SK-N-SH (cell line): ENCODE measurements around the gene COL5A1. TPM values are rescaled to one million over a fixed set of nuclear protein-coding genes. Genes with fewer than 3 reads are reported as not detected.

Source experiments
- CTCF ChIA-PET: fragments of 300-600, 350-600 bp; formaldehyde crosslinking; extraction: SDS; loops from one replicate; lab custom pipeline; 2021; lab: Yijun Ruan, JAX
- POLR2A ChIA-PET: fragments of 350-600 bp; sonication (Branson Sonifier 250); formaldehyde crosslinking; extraction: SDS; loops from one replicate; lab custom pipeline; 2020; ENCODE audit warnings: antibody characterized with exemption, inconsistent platforms; lab: Yijun Ruan, JAX
- DNase-seq: peaks from one replicate; pipeline ENCODE4 v3.0.0; 2012
- H2AFZ ChIP-seq: fragments of 200-600 bp; sonication (generic); 2 replicates; pipeline ENCODE4 v1.8.1; 2016; ENCODE audit warnings: antibody characterized with exemption, mild to moderate bottlenecking, low read depth
- H3F3A ChIP-seq: fragments of 200-600 bp; sonication (generic); replicated peaks from 2 replicates; pipeline ENCODE3; 2016; ENCODE audit warnings: antibody characterized with exemption, mild to moderate bottlenecking; ENCODE audit not compliant: insufficient read depth
- H3K27ac ChIP-seq, 2 experiments: fragments of 200-500 bp in 1 of 2; fragments of 200-600 bp in 1 of 2; sonication (Bioruptor generic) in 1 of 2; sonication (generic), shearing (Covaris generic) in 1 of 2; 2 replicates each; pipeline versions ENCODE4 v1.5.1 to v1.6.1; 2014 to 2016; ENCODE audit warnings: low read depth in 2 of 2, inconsistent platforms in 1 of 2, low read length in 1 of 2, mild to moderate bottlenecking in 1 of 2, mixed read lengths in 1 of 2
- H3K27me3 ChIP-seq: fragments of 200-600 bp; sonication (generic), shearing (Covaris generic); 2 replicates; pipeline ENCODE4 v1.6.1; 2016; ENCODE audit warnings: mixed run types; ENCODE audit not compliant: insufficient read depth
- H3K36me3 ChIP-seq, 2 experiments: fragments of 200-500 bp in 1 of 2; fragments of 200-600 bp in 1 of 2; sonication (Bioruptor generic) in 1 of 2; sonication (generic) in 1 of 2; replicated peaks in 1 of 2; 2 replicates each; pipeline versions ENCODE3 to v1.5.1; 2014 to 2016; ENCODE audit warnings: low read length in 1 of 2, mild to moderate bottlenecking in 1 of 2; ENCODE audit not compliant: insufficient read depth in 2 of 2, control insufficient read depth in 1 of 2
- H3K4me1 ChIP-seq, 2 experiments: fragments of 200-500 bp in 1 of 2; fragments of 200-600 bp in 1 of 2; sonication (Bioruptor generic) in 1 of 2; sonication (generic), shearing (Covaris generic) in 1 of 2; 2 replicates each; pipeline versions ENCODE4 v1.5.1 to v1.6.1; 2014 to 2016; ENCODE audit warnings: low read depth in 1 of 2, low read length in 1 of 2, mixed run types in 1 of 2; ENCODE audit not compliant: insufficient read depth in 2 of 2, control insufficient read depth in 1 of 2
- H3K4me2 ChIP-seq: fragments of 200-600 bp; sonication (generic), shearing (Covaris generic); 2 replicates; pipeline ENCODE4 v1.6.1; 2017; ENCODE audit warnings: mixed run types
- H3K4me3 ChIP-seq, 2 experiments: fragments of 200-500 bp in 1 of 2; fragments of 200-600 bp in 1 of 2; sonication (Bioruptor generic) in 1 of 2; sonication (generic), shearing (Covaris generic) in 1 of 2; 2 replicates each; pipeline versions ENCODE4 v1.5.1 to v1.8.1; 2014 to 2016; ENCODE audit warnings: low read depth in 2 of 2, inconsistent platforms in 1 of 2, low read length in 1 of 2, mild to moderate bottlenecking in 1 of 2, mixed read lengths in 1 of 2, moderate library complexity in 1 of 2
- H3K79me2 ChIP-seq: fragments of 200-600 bp; sonication (generic); 2 replicates; pipeline ENCODE4 v1.8.1; 2017; ENCODE audit warnings: mild to moderate bottlenecking; ENCODE audit not compliant: insufficient read depth
- H3K9ac ChIP-seq: fragments of 200-600 bp; sonication (generic); 2 replicates; pipeline ENCODE4 v1.6.1; 2017; ENCODE audit warnings: mixed run types
- H3K9me2 ChIP-seq: fragments of 200-600 bp; sonication (generic); 2 replicates; pipeline ENCODE4 v1.6.1; 2017; ENCODE audit warnings: mixed run types
- H3K9me3 ChIP-seq: fragments of 200-600 bp; sonication (generic); 2 replicates; pipeline ENCODE4 v1.6.1; 2017; ENCODE audit warnings: mixed run types, mild to moderate bottlenecking, moderate library complexity
- H4K20me1 ChIP-seq: fragments of 200-600 bp; sonication (generic); 2 replicates; pipeline ENCODE4 v1.6.1; 2017; ENCODE audit warnings: mild to moderate bottlenecking, mixed run types; ENCODE audit not compliant: insufficient read depth
- CTCF ChIP-seq: fragments of 200-600 bp; sonication (generic); IDR thresholded peaks from 2 replicates; pipeline ENCODE4 v1.6.1; 2017; ENCODE audit warnings: antibody characterized with exemption, mild to moderate bottlenecking, moderate library complexity
- ELF1 ChIP-seq: IDR thresholded peaks from 2 replicates; pipeline ENCODE4 v1.4.0; 2012
- EP300 ChIP-seq, 2 experiments: IDR thresholded peaks; 2 replicates each; pipeline versions ENCODE4 v1.4.0 to v1.6.1; 2012; ENCODE audit warnings: borderline replicate concordance in 1 of 2, low read depth in 1 of 2, low read length in 1 of 2
- FOXM1 ChIP-seq: IDR thresholded peaks from 2 replicates; pipeline ENCODE4 v1.4.0; 2012; ENCODE audit warnings: low read depth, mild to moderate bottlenecking
- GABPA ChIP-seq: IDR thresholded peaks from 2 replicates; pipeline ENCODE4 v1.4.0; 2012; ENCODE audit warnings: low read depth, mild to moderate bottlenecking
- GATA2 ChIP-seq: sonication (generic); formaldehyde crosslinking; IDR thresholded peaks from 2 replicates; pipeline ENCODE4 v1.5.0; 2020; ENCODE audit warnings: mild to moderate bottlenecking, missing genetic modification reagents
- IRF3 ChIP-seq: fragments of 150-350 bp; IDR thresholded peaks from 2 replicates; pipeline ENCODE4 v1.6.1; 2016; ENCODE audit warnings: mild to moderate bottlenecking, low read depth, low read length
- MEF2A ChIP-seq: IDR thresholded peaks from 2 replicates; pipeline ENCODE4 v1.4.0; 2012; ENCODE audit warnings: low read depth, borderline replicate concordance
- NFIC ChIP-seq: IDR thresholded peaks from 2 replicates; pipeline ENCODE4 v1.4.0; 2012; ENCODE audit warnings: borderline replicate concordance
- PBX3 ChIP-seq: IDR thresholded peaks from 2 replicates; pipeline ENCODE4; 2012
- POLR2AphosphoS5 ChIP-seq: IDR thresholded peaks from 2 replicates; pipeline ENCODE4 v1.6.1; 2012; ENCODE audit warnings: low read depth, low read length
- RCOR1 ChIP-seq: fragments of 150-350 bp; IDR thresholded peaks from 2 replicates; pipeline ENCODE4 v1.6.1; 2017; ENCODE audit warnings: antibody characterized with exemption, low read length
- SMC3 ChIP-seq: IDR thresholded peaks from 2 replicates; pipeline ENCODE4 v1.6.1; 2012; ENCODE audit warnings: low read depth, low read length, improper control_type of control experiment
- TCF12 ChIP-seq: IDR thresholded peaks from 2 replicates; pipeline ENCODE4 v1.4.0; 2012
- USF2 ChIP-seq: fragments of 150-350 bp; IDR thresholded peaks from 2 replicates; pipeline ENCODE4 v1.6.1; 2017; ENCODE audit warnings: antibody characterized with exemption, low read length, low read depth, borderline replicate concordance
- YY1 ChIP-seq: IDR thresholded peaks from 2 replicates; pipeline ENCODE4 v1.4.0; 2012; ENCODE audit warnings: low read depth, mild to moderate bottlenecking
- WGBS: methylation state at CpG from one replicate; pipeline ENCODE4 v1.1.6; 2017; ENCODE audit warnings: low lambda C conversion rate; 5-methylcytosine and 5-hydroxymethylcytosine counted together
- polyA plus RNA-seq, 3 experiments: library from polyadenylated mRNA; depleted of rRNA; stranded (reverse); fragments of >200 nt; gene quantifications; 2 replicates each; pipeline ENCODE4 v1.2.3, GENCODE V29; 2012
- TF ChIP-seq, protein P1 (sequence below): IDR thresholded peaks from 2 replicates; pipeline ENCODE4 v1.4.0; 2012; ENCODE audit warnings: low read depth, borderline replicate concordance

Gene COL5A1
- polyA plus RNA-seq, 1 of the 3 experiments (the other 2 are of a cell fraction), result 73.8 TPM

DNA sequence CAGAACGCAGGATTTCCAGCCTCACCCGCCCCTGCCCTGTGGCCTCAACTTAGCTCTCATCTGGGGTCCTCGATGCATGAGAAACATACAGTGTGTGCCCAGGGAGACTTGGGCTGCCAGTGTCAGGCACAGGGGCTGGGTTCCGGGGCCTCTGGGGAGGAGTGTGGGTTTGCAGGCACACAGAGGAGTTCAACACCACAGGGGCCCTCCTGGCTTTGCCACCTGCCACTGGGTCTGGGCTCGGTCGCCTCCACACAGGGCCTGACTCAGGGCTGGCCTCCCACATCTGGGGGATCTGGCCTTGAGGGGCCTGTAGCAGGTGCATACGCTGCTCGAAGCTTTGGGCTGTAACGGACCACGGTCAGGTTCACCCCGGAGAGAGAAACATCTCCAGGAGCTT, 111.6 kb downstream of the COL5A1 start:
- no peak overlapping the region for H3K4me2 ChIP-seq
- 100% methylated on average over 3 of the region's 11 CpGs for WGBS
- peaks cover 77% of the 10 kb centered on the region for H4K20me1 ChIP-seq
- no peak for DNase-seq
- H3K4me1 ChIP-seq, result no peaks in the 10 kb centered on the region
- ChIA-PET CTCF (interaction anchor here (3.1 kb wide), 1 partner anchor 14 kb away, joined by 21 read pairs; no protein-coding TSS in a partner anchor), POLR2A (no interaction called here)
- no peak overlapping the region for H3K27ac ChIP-seq
- peaks cover 55% of the 10 kb centered on the region for H3F3A ChIP-seq
- no peak overlapping the region for H2AFZ ChIP-seq
- no peaks in the 10 kb centered on the region for H3K9me2 ChIP-seq
- H3K79me2 ChIP-seq, result peaks cover 58% of the 10 kb centered on the region; the same call in 1 of the 2 replicates
- H3K4me3 ChIP-seq, result no peak overlapping the region
- TF ChIP-seq EP300 (IDR thresholded peaks at IDR 0.05; ENCODE audit: borderline replicate concordance in 1 of 2, low read depth in 1 of 2, low read length in 1 of 2), result no peak
- TF ChIP-seq POLR2AphosphoS5, result no peak
- TF ChIP-seq MEF2A, result no peak
- TF ChIP-seq GABPA, result no peak
- TF ChIP-seq PBX3, result no peak
- no peak for TF ChIP-seq USF2
- TF ChIP-seq NFIC, result no peak
- TF ChIP-seq, protein P1, sequence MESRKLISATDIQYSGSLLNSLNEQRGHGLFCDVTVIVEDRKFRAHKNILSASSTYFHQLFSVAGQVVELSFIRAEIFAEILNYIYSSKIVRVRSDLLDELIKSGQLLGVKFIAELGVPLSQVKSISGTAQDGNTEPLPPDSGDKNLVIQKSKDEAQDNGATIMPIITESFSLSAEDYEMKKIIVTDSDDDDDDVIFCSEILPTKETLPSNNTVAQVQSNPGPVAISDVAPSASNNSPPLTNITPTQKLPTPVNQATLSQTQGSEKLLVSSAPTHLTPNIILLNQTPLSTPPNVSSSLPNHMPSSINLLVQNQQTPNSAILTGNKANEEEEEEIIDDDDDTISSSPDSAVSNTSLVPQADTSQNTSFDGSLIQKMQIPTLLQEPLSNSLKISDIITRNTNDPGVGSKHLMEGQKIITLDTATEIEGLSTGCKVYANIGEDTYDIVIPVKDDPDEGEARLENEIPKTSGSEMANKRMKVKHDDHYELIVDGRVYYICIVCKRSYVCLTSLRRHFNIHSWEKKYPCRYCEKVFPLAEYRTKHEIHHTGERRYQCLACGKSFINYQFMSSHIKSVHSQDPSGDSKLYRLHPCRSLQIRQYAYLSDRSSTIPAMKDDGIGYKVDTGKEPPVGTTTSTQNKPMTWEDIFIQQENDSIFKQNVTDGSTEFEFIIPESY, result no peak
- TF ChIP-seq IRF3, result no peak
- no peak for TF ChIP-seq RCOR1
- no peak for TF ChIP-seq CTCF
- no peak for TF ChIP-seq ELF1
- TF ChIP-seq TCF12, result no peak
- TF ChIP-seq GATA2 (CRISPR knock-in tag), result no peak
- TF ChIP-seq FOXM1, result no peak
- no peak for TF ChIP-seq SMC3
- no peak for TF ChIP-seq YY1
- H3K9ac ChIP-seq, result no peak overlapping the region
- H3K27me3 ChIP-seq, result no peaks in the 10 kb centered on the region
- H3K9me3 ChIP-seq, result no peaks in the 10 kb centered on the region
- H3K36me3 ChIP-seq, result peaks cover 41 to 43% of the 10 kb centered on the region in 2 experiments
